OCI-LY3 (cell line): ENCODE measurements around the gene ISCA1.

Experiments
- EZH2phosphoT487 ChIP-seq: fragments of 200-600 bp; shearing (Covaris generic); IDR thresholded peaks from 2 replicates; pipeline ENCODE4 v1.6.1; 2018; ENCODE audit warnings: antibody characterized with exemption, mixed run types, low read depth
- TF ChIP-seq, protein P1 (sequence below): fragments of 200-600, 300-600 bp; sonication (generic); IDR thresholded peaks from 2 replicates; pipeline ENCODE4 v1.5.1; 2014; ENCODE audit warnings: antibody characterized with exemption, low read length, low read depth

DNA sequence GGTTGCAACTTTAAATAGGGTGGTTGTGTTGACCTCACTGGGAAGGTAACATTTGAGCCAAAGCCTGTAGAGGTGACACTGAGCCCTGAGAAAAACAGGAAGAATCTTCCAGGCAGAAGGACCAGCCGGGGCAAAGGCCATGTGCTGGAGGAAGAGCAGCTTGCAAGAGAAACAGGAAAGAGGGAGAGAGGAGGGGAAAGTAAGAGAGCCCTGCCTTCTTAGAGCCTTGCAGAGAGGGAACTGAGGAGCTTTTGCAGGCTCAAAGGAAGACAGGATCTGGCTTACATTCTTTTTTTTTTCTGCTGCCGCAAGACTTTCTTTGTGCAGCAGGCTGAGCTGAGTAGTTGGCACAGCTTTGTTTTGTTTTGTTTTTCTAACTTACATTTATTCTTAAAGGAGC is 40.3 kb downstream of the ISCA1 start:
- TF ChIP-seq, protein P1, sequence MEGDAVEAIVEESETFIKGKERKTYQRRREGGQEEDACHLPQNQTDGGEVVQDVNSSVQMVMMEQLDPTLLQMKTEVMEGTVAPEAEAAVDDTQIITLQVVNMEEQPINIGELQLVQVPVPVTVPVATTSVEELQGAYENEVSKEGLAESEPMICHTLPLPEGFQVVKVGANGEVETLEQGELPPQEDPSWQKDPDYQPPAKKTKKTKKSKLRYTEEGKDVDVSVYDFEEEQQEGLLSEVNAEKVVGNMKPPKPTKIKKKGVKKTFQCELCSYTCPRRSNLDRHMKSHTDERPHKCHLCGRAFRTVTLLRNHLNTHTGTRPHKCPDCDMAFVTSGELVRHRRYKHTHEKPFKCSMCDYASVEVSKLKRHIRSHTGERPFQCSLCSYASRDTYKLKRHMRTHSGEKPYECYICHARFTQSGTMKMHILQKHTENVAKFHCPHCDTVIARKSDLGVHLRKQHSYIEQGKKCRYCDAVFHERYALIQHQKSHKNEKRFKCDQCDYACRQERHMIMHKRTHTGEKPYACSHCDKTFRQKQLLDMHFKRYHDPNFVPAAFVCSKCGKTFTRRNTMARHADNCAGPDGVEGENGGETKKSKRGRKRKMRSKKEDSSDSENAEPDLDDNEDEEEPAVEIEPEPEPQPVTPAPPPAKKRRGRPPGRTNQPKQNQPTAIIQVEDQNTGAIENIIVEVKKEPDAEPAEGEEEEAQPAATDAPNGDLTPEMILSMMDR: no peak
- no peak for TF ChIP-seq EZH2phosphoT487
